Limb (tissue), 2 donors: Measurements from ENCODE around the gene FOXN3.

Experiments used
- DNase-seq, 2 donors: peaks; one replicate each; pipeline ENCODE4 v3.0.0-alpha.2; 2016; ENCODE audit errors: extremely low spot score in 2 of 2

FOXN3 gene

DNA sequence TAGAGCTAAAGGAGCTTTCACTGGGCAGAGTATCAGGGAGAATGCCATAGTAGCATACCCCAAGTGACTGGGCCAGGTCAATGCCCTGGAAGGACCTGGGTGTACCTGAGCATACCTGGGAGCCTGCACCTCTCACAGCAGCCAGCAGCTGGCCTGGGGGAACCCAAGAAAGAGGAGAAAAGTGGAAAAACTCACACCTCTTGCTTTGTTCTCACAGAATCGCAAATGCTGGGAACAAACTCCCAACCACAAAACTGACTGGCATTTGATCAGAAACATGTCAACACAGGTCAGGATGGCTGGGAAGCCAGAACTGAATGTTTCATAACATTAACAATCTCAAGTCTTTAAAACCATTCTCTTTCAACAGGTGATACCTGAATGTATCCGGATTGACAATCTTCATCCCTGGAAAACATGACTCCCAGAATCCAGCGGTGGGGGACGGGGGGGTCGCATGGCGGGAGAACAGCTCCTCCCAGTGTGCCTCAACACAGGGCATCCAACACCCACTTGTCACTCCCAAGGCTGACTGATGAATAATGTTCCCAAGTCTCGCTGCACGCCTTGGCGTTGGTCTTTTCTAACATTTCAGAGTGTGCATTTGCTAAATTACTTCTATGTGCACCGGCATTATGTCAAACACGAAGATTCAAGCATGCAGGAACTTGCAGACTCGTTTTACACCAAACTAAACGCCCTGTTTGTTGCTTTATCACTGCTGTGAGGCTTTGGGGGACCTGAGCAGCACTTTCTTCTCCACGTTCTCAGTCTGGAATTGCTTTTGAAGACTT lies 7.9 kb downstream of the FOXN3 start:
- no peak for DNase-seq

DNA sequence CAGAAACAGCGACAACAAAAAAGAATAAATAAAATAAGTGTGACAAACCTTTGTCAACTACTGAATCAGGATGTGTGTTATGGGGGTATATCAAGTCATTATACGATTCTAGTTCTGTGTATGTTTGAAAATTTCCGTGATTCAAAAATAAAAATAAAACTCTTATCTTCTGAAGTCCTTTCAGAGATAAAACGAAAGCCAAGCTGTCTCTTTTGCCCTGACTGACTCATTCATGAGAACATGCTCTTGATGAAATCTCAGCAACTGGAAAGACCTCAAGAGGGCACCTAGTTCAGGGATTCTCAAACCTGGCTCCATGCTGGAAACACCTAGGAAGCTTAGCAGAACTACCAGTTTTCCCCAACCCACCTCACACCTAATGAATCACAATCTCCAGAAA lies 9.2 kb downstream of the FOXN3 start:
- DNase-seq: no peak

DNA sequence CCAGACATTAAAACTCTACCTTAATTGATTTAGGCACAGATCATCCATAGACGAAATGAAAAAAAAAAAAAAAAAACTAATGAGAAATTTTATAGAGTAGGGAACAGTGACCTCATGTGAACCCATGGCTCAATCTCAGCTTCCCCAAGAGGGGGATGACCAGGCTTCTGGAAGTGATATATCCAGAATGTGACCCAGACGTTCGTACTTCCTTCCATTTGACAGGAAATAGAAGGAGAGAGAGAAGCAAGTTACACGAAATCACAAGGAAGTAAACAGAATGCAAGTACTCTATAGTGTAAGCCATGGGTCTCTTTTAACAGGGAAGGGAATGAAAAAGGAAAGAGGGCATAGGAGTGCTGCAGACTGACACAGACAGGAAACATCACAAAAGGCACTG lies 10.1 kb downstream of the FOXN3 start:
- no peak for DNase-seq

DNA sequence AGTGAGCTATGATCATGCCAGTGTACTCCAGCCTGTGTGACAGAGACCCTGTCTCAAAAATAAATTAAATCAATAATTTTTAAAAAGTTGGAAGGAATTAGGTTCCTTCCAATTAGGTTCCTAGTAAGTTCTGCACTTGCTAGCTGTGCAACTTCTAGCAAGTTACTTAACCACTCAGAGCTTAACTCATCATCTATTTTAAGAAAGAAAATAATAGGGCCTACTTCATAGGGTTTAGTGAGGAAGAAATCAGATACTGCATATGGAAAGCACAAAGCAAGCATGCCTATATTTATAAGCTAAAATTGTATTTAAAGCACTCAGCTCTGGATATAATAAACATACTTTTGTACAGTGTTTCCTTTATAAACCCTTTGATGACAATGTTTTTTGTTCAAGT lies 10.7 kb downstream of the FOXN3 start:
- no peak for DNase-seq

DNA sequence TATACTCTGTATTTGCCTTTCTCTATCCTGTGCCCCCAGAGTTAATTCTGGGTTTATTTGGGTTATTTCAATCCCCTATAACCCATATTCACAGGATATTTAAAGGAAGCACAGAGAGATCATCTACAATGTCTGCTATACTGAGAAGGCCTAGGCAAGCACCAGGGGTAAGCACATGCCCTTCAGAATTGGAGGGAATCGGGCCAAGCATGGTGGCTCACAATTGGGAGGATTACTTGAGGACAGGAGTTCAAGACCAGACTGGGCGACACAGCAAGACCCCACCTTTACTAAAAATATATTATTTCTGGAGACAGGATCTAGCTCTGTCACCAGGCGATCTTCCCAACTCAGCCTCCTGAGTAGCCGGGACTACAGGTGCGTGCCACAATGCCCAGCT lies 11.3 kb downstream of the FOXN3 start:
- no peak for DNase-seq

DNA sequence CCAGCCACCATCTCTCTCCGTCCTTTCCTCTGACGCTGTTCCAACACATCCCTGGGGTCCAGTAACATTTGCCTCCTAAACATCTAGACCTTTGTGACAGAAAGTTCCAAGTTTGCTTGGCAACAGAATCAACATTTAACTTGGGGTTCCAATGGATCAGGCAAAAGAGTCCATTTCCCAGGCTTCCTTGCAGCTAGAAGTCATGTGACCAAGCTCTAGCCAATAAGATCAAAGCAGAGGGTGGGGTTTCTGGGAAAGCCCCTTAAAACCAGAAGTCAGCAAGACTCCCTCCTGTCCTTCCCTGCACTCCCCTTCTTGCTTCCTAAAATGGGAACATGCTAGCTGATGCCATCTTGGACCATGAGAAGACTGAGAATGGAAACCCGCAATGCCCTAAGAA lies 14.7 kb downstream of the FOXN3 start:
- no peak for DNase-seq

DNA sequence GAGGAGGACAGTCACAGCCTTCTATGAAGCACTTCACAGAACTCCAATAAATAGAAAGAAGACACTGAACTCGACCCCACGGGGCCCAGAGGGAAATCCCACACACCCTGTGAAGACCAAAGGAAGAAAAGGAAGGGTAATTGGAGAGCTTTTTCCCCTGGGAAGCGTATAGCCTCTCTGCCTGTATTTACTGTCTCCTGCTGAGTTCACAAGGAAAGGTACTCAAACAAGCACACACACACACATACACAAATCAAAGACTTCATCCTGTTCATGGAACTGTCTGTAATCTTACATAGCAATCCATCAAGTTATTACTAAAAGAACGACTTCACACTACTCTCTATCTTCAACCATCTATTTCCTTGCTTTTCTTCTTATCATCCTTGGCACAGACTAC lies 15.3 kb downstream of the FOXN3 start:
- DNase-seq: no peak

DNA sequence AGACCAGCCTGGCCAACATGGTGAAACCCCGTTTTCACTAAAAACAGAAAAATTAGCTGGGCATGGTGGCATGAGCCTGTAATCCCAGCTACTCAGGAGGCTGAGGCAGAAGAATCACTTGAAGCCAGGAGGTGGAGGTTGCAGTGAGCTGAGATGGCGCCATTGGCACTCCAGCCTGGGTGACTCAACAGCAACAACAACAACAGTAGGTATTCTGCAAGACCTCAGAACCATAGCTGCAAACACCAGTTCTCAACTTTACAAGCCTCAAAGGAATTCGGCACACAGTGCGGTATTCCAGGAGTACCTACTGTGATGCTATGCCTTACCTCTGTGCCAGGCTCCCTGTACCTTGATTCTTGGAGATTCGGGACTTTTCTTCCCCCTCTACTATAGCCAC lies 15.8 kb downstream of the FOXN3 start:
- no peak for DNase-seq

DNA sequence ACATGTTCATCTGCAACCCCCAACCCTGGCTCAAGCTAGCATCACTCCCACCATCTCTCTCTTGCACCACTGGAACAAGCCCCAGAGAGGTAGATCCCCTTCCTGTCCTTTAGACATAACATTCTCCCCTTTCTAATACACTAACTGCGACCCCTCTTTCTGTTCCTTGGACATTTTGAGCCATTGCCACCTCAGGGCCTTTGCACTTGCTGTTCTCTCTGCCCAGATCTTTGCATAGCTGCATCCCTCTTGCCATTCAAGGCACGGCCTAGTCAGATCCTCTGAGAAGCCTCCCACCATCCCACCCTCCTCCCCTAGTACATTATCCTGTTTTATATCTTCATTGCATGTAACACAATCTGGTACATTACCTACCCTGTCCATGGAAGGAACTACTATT lies 16.5 kb downstream of the FOXN3 start:
- DNase-seq: no peak

DNA sequence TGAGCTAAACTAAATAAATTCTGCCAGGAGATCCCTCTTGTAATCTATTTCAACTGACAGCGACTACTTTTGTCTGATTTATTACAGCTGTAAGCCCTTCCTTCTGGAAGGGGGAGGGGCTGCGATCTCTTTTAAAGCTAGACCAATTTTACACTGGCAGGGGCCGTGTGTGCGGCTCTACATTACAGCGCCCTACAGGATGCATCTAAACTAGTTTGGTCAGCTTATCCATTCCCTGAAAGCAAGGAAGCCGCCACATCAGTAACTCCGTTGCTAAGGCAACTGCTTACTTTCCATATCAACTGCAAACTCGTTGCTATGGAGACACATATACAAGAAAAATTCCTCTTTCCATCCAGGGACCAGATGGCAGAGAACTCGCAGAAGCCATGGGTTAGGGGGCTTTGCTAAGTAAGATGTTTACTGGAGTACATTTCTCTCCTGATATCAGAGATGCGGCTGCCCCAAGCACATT lies 17.4 kb downstream of the FOXN3 start:
- DNase-seq: peak; percentile 69 to 94

DNA sequence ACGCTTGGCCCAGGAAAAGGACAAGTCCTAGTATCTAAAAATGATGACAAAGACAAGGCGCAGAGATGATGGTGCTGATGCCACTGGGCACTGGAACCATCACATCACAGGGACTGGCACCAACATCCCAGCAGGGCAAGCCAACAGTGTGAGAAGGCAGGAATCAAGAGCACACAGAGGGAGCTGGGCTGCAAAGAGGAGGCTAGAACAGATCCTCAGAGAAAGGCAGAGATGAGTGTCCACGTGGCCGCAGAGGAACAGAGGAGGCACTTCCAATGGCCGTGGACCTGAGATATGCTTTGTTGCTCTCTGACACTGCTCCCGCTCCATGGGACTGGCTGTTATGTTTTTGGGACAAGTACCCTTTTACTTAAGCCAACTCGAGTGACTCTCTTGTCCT lies 17.9 kb downstream of the FOXN3 start:
- DNase-seq: no peak

DNA sequence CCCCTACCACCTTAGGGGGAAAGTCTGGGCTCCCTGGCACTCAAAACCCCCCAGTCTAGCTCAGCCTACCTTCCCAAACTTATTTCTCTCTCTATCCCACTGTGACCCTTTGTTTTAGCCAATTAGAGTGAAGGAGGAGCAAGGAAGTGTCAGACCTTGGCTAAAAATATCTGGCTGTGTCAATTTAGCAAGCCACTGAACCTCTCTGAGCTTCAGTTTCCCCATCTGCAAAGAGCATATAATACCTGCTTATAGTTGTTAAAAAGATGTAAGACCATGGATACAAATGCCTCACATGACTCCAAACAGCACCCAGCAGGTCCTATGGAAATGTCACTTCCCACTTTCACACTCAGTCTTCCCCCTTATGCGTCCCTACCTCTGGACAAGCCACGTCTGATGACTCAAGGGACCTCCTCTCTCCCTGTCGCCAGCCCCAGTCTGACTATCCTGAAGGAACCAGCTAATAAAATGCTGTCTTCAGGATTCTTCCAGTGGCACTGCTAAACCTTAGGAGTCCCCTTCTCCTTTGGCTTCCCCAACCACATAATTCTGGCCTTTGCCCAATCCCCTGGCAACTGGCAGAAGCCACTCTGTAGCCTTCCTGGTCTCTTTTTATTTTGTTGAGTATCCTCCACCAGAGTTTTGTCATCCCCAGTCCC lies 19.3 kb downstream of the FOXN3 start:
- no peak for DNase-seq

DNA sequence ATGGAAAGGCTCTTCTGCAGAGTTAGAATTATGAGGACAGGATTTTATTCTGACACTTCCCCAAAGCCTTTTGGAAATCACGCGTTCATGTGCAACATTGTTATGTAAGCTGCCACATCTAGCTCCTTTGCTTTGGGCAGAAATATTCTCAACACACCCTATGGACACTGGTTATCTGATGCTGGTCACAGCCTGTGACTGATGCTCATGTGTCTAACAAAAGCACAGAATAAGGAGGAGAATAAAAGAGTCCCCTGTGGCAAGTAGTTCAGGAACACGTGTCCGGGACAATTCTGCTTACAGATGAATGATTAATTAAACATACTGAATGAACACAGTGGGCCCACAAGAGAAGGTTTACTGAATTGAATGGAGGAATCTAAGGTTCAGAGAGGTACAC lies 22.1 kb downstream of the FOXN3 start:
- no peak for DNase-seq

DNA sequence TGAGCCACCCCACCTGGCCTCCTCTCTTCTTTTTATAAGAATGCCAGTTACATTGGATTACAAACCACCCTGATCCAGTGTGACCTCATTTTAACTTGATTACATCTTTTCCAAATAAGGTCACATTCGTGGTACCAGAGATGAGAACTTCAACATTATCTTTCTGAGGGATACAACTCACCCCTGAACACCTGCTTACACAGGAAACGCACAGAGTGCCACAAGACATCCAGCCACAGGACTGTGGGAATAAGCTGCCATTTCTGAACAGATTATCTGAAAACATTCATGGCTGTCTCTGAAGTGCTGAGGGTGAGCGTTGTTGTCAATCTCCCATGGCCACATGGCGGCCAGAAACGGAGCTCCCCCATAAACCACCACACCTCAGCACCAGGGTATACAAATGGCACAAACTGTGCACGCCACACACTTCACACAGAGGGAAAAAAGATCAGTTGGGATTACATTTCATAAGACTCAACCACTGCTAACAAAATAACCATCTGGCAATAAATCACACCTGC lies 23.7 kb downstream of the FOXN3 start:
- DNase-seq: no peak

DNA sequence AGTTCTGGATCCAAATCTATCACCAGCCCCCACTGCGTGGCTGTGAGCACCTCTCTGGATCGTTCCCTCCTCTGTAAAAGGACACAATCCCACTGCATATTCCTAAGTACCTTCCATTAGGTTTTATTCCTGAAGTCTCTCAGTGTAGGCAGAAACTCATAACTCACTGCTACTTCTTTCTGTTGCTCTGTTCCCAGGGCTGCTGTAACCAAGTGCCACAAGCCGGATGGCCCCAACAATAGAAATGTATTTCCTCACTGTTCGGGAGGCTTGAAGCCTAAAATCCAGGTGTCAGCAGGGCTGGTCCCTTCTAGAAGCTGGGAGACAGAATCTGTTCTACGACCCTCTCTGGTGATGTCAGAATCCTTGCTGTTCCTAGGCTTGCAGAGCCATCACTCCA lies 24.9 kb downstream of the FOXN3 start:
- DNase-seq: no peak

DNA sequence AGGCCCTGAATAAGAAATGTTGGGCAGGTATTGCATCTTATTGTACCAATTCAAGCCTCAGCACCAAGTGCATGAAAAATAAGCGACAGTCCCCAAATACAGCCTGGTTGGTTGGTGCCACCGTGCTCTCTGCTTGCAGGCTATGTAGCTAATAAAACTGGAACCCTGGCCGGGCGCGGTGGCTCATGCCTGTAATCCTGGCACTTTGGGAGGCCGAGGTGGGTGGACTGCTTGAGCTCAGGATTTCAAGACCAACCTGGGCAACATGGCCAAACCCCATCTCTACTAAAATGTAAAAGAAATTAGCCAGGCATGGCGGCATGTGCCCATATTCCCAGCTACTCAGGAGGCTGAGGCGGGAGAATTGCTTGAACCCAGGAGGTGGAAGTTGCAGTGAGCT lies 25.5 kb downstream of the FOXN3 start:
- no peak for DNase-seq

DNA sequence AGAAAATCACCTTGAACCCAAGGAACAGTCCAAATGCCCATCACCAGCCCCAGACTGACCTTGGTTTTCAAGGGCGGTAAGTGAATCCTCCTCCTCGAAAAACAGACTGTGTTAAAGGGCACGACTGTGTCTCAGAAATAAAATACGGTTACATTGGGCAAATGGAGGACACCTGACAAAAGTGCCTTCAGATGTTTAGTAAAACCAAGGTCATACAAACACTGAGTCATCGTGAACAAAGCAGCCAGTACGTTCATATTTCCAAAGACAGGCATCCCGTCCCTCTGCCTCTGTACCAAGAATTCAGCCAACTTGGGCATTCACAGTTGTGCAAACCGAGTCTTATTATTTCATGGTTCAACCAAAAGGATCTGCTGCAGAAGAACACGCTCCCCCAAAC lies 25.9 kb downstream of the FOXN3 start:
- DNase-seq: no peak

DNA sequence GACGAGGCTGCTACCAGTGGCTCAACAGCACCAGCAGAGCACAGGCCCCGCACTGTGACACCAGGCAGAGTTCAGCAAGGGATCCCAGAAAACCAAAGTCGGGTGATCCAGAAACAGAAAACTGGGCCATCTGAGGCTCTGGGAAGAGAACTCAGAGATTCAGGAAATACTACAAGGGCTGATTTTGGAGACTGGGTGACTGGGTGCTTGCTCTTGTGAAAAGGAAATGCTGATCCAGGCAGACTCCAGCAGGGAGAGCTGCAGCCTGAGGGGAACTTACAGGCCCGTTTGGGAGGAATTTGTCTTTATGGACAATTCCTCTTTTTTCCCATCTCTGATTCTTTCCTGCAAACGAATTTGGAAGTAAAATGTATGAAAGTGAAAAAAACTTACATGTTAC lies 28.2 kb downstream of the FOXN3 start:
- DNase-seq: no peak

DNA sequence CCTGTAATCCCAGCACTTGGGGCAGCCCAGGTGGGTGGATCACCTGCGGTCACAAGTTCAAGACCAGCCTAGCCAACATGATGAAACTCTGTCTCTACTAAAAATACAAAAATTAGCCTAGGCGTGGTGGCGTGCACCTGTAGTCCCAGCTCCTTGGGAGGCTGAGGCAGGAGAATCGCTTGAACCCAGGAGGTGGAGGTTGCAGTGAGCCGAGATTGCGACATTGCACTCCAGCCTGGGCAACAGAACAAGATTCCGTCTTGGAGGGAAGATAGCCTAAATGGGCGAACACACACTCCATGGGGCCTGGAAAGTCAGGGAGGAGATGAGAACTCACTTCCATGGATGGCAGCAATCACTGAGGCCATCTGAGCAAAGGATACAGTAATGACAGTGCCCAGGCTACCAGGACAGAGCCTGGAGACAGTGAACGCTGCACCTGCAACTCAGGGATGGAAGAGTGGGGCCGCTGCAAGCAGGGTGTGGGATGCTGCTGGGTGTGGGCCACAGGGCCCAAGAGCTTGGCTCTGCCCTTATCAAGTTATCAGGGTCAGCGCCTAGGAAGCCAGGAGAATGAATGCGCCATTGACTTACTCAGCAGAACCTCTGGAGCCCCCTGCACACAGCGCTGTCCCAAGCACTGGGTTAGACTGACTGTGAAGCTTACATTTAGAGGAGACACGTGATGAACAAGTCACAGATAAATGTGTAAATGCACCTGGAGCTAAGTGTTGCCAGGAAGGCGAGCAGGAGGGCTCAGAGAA lies 28.9 kb downstream of the FOXN3 start:
- DNase-seq: no peak

DNA sequence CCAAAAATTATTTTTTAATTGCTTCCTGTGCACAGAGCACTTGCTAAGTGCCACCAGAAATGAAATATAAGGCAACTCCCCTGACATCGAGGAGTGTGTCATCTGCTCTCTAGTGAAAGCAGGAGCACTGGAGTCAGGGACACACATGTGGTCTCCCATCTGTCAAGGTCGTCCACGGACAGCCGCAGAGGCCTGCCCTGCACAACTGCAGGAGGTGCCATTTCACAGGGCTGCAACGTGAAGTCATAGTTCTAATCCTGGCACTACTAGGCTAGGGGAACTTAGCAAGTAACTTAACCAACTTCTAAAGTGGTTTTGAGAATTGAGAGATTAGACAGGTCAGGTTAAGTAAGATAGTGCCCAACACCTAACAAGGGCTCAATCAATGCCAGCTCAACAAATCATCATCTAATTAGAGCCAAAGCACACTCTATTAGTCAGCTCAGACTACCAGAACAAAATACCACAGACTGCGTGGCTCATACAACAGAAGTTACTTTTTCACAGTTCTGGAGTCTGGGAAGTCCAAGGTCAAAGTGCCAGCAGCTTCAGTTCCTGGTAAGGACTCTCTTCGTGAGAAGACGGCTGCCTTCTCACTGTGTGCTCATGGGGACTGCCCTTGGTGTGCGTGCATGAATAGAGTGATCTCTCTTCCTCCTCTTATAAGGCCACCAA lies 30.7 kb downstream of the FOXN3 start:
- no peak for DNase-seq

DNA sequence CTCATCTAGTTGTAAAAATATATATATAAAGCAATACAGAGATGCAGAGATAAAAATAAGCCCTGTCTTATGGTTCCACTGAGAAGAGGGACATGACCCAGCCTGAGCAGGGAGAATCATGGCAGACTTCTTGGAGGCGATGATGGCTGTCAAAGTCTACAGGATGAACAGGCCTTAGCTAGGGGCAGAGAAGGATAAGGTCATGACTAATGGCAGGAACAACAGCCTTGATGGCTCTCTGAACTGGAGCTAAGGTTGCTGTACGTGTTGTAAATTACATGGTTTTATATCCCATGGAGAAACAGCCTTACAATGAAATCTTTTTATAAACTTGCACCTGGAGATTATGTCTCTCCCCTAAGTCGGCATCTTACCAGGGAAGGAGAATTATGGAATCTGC lies 32.4 kb downstream of the FOXN3 start:
- no peak for DNase-seq

DNA sequence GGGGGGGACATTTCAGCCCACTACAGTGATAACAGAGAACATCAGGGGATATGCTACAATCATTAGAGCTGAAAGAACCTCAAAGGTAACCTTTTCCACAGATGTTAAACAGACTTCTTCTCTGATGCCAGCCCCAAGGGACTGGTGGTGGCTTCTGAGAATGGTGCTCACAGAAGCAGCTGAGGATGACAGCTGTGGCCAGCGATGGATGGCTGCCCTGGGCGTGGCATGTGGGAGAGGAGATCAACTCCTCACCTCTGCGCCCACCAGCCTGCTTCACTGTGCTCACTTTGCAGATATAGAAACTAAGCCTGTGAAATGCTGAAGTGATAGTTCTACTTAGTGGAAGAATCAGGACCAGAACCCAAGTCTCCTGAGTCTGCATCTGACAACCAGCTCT lies 33.0 kb downstream of the FOXN3 start:
- DNase-seq: no peak
